ENCODE results near the gene CTNNB1. TPM values are rescaled to one million over a fixed set of nuclear protein-coding genes. Genes with fewer than 3 reads are reported as not detected.

CTNNB1 gene
- total and polyA plus RNA-seq, 2 of the 13 experiments (the other 11 are each of a cell fraction or from before 2014, with no cell fraction given) = 398 to 489 TPM

DNA sequence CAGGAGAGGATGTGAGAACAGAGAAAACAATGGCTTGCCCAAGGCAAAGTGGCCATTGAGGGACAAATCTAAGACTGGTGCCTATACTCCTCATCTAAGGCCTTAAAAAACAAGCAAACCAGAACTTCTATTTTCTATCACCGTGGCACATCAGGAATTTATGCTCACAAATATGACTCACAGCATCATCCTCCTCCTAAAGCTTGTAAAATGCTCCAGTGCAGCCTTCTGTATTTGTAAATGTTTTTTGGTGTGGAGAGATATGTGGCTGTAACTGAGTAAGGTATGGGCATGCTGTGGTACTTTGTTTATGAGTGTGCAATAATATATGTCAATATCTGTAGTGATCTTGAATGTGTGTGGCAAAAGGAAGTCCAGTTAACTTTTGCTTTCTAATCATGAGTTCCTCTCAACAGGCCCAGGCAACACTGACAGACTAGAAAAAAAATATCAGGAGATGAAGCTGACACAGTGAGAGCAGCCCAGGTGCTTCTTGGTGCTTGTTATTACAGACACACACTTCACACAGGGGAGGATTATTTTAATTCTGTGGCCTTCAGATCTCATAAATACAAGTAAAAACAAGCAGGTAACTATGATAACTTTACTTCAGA is 60.3 kb downstream of the CTNNB1 start (continued):
- TF ChIP-seq, protein P1, sequence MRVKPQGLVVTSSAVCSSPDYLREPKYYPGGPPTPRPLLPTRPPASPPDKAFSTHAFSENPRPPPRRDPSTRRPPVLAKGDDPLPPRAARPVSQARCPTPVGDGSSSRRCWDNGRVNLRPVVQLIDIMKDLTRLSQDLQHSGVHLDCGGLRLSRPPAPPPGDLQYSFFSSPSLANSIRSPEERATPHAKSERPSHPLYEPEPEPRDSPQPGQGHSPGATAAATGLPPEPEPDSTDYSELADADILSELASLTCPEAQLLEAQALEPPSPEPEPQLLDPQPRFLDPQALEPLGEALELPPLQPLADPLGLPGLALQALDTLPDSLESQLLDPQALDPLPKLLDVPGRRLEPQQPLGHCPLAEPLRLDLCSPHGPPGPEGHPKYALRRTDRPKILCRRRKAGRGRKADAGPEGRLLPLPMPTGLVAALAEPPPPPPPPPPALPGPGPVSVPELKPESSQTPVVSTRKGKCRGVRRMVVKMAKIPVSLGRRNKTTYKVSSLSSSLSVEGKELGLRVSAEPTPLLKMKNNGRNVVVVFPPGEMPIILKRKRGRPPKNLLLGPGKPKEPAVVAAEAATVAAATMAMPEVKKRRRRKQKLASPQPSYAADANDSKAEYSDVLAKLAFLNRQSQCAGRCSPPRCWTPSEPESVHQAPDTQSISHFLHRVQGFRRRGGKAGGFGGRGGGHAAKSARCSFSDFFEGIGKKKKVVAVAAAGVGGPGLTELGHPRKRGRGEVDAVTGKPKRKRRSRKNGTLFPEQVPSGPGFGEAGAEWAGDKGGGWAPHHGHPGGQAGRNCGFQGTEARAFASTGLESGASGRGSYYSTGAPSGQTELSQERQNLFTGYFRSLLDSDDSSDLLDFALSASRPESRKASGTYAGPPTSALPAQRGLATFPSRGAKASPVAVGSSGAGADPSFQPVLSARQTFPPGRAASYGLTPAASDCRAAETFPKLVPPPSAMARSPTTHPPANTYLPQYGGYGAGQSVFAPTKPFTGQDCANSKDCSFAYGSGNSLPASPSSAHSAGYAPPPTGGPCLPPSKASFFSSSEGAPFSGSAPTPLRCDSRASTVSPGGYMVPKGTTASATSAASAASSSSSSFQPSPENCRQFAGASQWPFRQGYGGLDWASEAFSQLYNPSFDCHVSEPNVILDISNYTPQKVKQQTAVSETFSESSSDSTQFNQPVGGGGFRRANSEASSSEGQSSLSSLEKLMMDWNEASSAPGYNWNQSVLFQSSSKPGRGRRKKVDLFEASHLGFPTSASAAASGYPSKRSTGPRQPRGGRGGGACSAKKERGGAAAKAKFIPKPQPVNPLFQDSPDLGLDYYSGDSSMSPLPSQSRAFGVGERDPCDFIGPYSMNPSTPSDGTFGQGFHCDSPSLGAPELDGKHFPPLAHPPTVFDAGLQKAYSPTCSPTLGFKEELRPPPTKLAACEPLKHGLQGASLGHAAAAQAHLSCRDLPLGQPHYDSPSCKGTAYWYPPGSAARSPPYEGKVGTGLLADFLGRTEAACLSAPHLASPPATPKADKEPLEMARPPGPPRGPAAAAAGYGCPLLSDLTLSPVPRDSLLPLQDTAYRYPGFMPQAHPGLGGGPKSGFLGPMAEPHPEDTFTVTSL (CRISPR knock-in tag; IDR thresholded peaks at IDR 0.05; ENCODE audit: borderline replicate concordance) = no peak
- TF ChIP-seq ZNF557 (CRISPR knock-in tag; IDR thresholded peaks at IDR 0.05) (no peak), RXRA (CRISPR knock-in tag; IDR thresholded peaks at IDR 0.05) (no peak)

DNA sequence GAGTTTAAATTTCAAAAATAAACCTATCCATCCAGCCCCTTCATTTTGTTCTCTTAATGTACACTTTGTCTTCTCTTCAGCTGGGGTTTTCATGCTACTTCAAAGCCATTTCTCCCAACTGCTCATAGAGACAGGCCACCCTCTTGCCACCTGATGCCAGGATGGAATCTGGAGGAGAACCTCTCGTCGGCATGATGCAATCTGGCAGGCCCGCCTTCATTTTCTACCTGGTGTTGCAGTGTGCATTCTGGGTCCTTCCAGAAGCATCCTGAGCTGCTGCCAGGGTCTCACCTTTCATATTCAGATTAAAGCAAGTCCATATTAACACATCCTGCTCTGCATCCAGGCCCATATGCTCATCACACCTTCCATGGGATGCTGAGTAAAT is 60.8 kb downstream of the CTNNB1 start:
- H3K79me2 ChIP-seq (ENCODE audit: insufficient read depth, low read length) = peaks cover 4% of the 10 kb centered on the region
- in situ Hi-C loops (cut with HindIII; ENCODE audit: extremely low pct_ligation_motif_present, low pct_unique_long_range_greater_than_20kb) (no loop called here), intact Hi-C loops (cut with micrococcal nuclease; ENCODE audit: unreplicated experiment) (no loop called here)
- ChIA-PET CTCF (ENCODE audit: low intra/inter-chr PET ratio, low total read pairs) (no interaction called here), POLR2A (no interaction called here)
- H3K27me3 ChIP-seq (ENCODE audit: control insufficient read depth in 1 of 2, insufficient read depth in 2 of 2, low read length in 2 of 2) = no peaks in the 10 kb centered on the region
- H3K4me1 ChIP-seq (ENCODE audit: insufficient read depth, low read length) = peaks cover 15% of the 10 kb centered on the region
- H3K9me3 ChIP-seq (ENCODE audit: low read length) = no peaks in the 10 kb centered on the region
- DNase-seq (ENCODE audit: low spot score) (no peak), FAIRE-seq (no peak), ATAC-seq (no peak)
- H3K4me2 ChIP-seq (ENCODE audit: low read depth, low read length) = no peak overlapping the region
- H3K4me3 ChIP-seq (replicated peaks in 1 of 3; ENCODE audit: insufficient read depth in 1 of 3, low read depth in 2 of 3, low read length in 3 of 3) = no peak overlapping the region
- peaks cover 0 to 2% of the 10 kb centered on the region in 2 experiments; a peak in 2 of 5 replicates for H3K36me3 ChIP-seq (replicated peaks in 1 of 2; ENCODE audit: control insufficient read depth in 1 of 2, insufficient read depth in 2 of 2, low read length in 2 of 2)
- no peak overlapping the region for H3K27ac ChIP-seq (ENCODE audit: extremely low read length, insufficient read depth, low read length)
- WGBS (ENCODE audit: low lambda C conversion rate) = 97% methylated on average over 3 of the region's 3 CpGs
- H4K20me1 ChIP-seq (ENCODE audit: insufficient read depth, low read length) = no peaks in the 10 kb centered on the region
- BruUV-seq (replicated peaks) = no TSS peak
- H2AFZ ChIP-seq (ENCODE audit: low read length) = no peak overlapping the region
- no peak overlapping the region for H3K9ac ChIP-seq (ENCODE audit: insufficient read depth, low read depth, low read length)
- no peak for TF ChIP-seq ZNF296 (CRISPR knock-in tag; conservative IDR thresholded peaks at IDR 0.05)
- no peak for TF ChIP-seq REST (IDR thresholded peaks at IDR 0.05; ENCODE audit: borderline replicate concordance in 1 of 2, low read depth in 1 of 2, low read length in 2 of 2)
- no peak for TF ChIP-seq SMARCC2 (IDR thresholded peaks at IDR 0.05)
- TF ChIP-seq HES4 (CRISPR knock-in tag; IDR thresholded peaks at IDR 0.05; ENCODE audit: borderline replicate concordance) = no peak
- TF ChIP-seq, protein P2, sequence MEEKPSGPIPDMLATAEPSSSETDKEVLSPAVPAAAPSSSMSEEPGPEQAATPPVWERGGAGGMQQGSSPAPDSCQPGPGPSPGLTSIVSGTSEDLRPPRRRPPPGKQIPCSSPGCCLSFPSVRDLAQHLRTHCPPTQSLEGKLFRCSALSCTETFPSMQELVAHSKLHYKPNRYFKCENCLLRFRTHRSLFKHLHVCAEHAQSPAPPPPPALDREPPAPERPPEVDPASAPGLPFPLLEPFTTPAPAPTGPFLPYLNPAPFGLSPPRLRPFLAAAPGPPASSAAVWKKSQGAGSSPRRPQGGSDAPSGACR (CRISPR knock-in tag; IDR thresholded peaks at IDR 0.05) = no peak
- no peak for TF ChIP-seq ZNF329 (CRISPR knock-in tag; IDR thresholded peaks at IDR 0.05; ENCODE audit: low read depth)
- no peak for TF ChIP-seq ZNF333 (CRISPR knock-in tag; IDR thresholded peaks at IDR 0.05; ENCODE audit: borderline replicate concordance)
- TF ChIP-seq, protein P3, sequence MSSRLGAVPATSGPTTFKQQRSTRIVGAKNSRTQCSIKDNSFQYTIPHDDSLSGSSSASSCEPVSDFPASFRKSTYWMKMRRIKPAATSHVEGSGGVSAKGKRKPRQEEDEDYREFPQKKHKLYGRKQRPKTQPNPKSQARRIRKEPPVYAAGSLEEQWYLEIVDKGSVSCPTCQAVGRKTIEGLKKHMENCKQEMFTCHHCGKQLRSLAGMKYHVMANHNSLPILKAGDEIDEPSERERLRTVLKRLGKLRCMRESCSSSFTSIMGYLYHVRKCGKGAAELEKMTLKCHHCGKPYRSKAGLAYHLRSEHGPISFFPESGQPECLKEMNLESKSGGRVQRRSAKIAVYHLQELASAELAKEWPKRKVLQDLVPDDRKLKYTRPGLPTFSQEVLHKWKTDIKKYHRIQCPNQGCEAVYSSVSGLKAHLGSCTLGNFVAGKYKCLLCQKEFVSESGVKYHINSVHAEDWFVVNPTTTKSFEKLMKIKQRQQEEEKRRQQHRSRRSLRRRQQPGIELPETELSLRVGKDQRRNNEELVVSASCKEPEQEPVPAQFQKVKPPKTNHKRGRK (CRISPR knock-in tag; IDR thresholded peaks at IDR 0.05) = no peak

Measured in HepG2 (cell line).